CD14-positive monocyte (primary cell): Measurements from ENCODE around the gene LCORL. TPM values are rescaled to one million over a fixed set of nuclear protein-coding genes. Genes with fewer than 3 reads are reported as not detected.
"Not testable (repeated sequence)": the region's sequence is repeated elsewhere in the genome, so short reads cannot be mapped to it uniquely, and the experiment has no call there.

Experiments used
- DNase-seq, 3 donors: peaks; one replicate each; pipeline ENCODE4 v3.0.0-alpha.2; 2011 to 2022
- H2AFZ ChIP-seq: 2 replicates; pipeline ENCODE4 v1.6.0; 2012; ENCODE audit warnings: mild to moderate bottlenecking, low read depth, low read length, inconsistent platforms; ENCODE audit not compliant: insufficient read depth, poor library complexity, severe bottlenecking
- H3K27ac ChIP-seq, 2 donors: 1 replicate in 1 of 2; 2 replicates in 1 of 2; pipeline ENCODE4 v1.5.1; 2012 to 2013; ENCODE audit warnings: low read length in 2 of 2, control low read depth in 1 of 2, inconsistent platforms in 1 of 2, low read depth in 1 of 2, mild to moderate bottlenecking in 1 of 2
- H3K27me3 ChIP-seq, 2 donors: one replicate each; pipeline versions ENCODE4 v1.6.0 to v1.6.1; 2011 to 2013; ENCODE audit warnings: low read length in 2 of 2; ENCODE audit not compliant: control insufficient read depth in 2 of 2, insufficient read depth in 2 of 2
- H3K36me3 ChIP-seq, 2 donors: replicated peaks in 1 of 2; 1 replicate in 1 of 2; 2 replicates in 1 of 2; pipeline versions ENCODE4 v1.5.1 to v1.6.1; 2012 to 2013; ENCODE audit warnings: low read length in 2 of 2, control low read depth in 1 of 2, inconsistent platforms in 1 of 2, mild to moderate bottlenecking in 1 of 2; ENCODE audit not compliant: insufficient read depth in 2 of 2, control insufficient read depth in 1 of 2
- H3K4me1 ChIP-seq, 2 donors: 1 replicate in 1 of 2; 2 replicates in 1 of 2; pipeline versions ENCODE4 v1.5.1 to v1.6.1; 2012 to 2013; ENCODE audit warnings: low read length in 2 of 2, control low read depth in 1 of 2, inconsistent platforms in 1 of 2, mild to moderate bottlenecking in 1 of 2, moderate library complexity in 1 of 2; ENCODE audit not compliant: insufficient read depth in 2 of 2, control insufficient read depth in 1 of 2
- H3K4me2 ChIP-seq: replicated peaks from 2 replicates; pipeline ENCODE3; 2012; ENCODE audit warnings: low read length, moderate library complexity, mild to moderate bottlenecking; ENCODE audit not compliant: poor library complexity, severe bottlenecking; ENCODE audit errors: extremely low read depth
- H3K4me3 ChIP-seq, 3 experiments: fragments of 200-600 bp in 1 of 3; sonication (generic) in 1 of 3; replicated peaks in 1 of 3; 1 replicate in 2 of 3; 2 replicates in 1 of 3; pipeline ENCODE4 v1.5.1; 2011 to 2013; ENCODE audit warnings: low read length in 3 of 3, mild to moderate bottlenecking in 3 of 3, control low read depth in 2 of 3, low read depth in 2 of 3, inconsistent platforms in 1 of 3, moderate library complexity in 1 of 3
- H3K79me2 ChIP-seq: 2 replicates; pipeline ENCODE4 v1.6.0; 2012; ENCODE audit warnings: mild to moderate bottlenecking, control low read depth, inconsistent platforms, low read length, moderate library complexity; ENCODE audit not compliant: insufficient read depth
- H3K9ac ChIP-seq: 2 replicates; pipeline ENCODE4 v1.6.0; 2017; ENCODE audit warnings: low read length, mild to moderate bottlenecking; ENCODE audit not compliant: insufficient read depth, poor library complexity, severe bottlenecking
- H3K9me3 ChIP-seq, 2 donors: replicated peaks in 1 of 2; 1 replicate in 1 of 2; 2 replicates in 1 of 2; pipeline versions ENCODE4 v1.5.1 to v1.6.1; 2012 to 2013; ENCODE audit warnings: low read length in 2 of 2, control low read depth in 1 of 2; ENCODE audit not compliant: control insufficient read depth in 1 of 2, insufficient read depth in 1 of 2
- H4K20me1 ChIP-seq: 2 replicates; pipeline ENCODE4 v1.6.0; 2012; ENCODE audit warnings: mild to moderate bottlenecking, low read length, control low read depth, moderate library complexity; ENCODE audit not compliant: insufficient read depth
- H3K27ac Mint-ChIP-seq, 7 donors: one replicate each; pipeline ENCODE4 v1.8.0; 2020; ENCODE audit warnings: mild to moderate bottlenecking in 7 of 7, mixed read lengths in 7 of 7, moderate library complexity in 6 of 7, inconsistent platforms in 2 of 7
- H3K27me3 Mint-ChIP-seq, 3 donors: one replicate each; pipeline ENCODE4 v1.8.0; 2021 to 2022; ENCODE audit warnings: low read depth in 3 of 3, mild to moderate bottlenecking in 3 of 3, mixed read lengths in 3 of 3, moderate library complexity in 3 of 3, inconsistent platforms in 1 of 3
- H3K36me3 Mint-ChIP-seq, 2 donors: one replicate each; pipeline ENCODE4 v1.8.0; 2020; ENCODE audit warnings: mixed read lengths in 2 of 2, inconsistent platforms in 1 of 2, mild to moderate bottlenecking in 1 of 2
- H3K4me1 Mint-ChIP-seq: one replicate; pipeline ENCODE4 v1.8.0; 2020; ENCODE audit warnings: mild to moderate bottlenecking, mixed read lengths
- H3K4me3 Mint-ChIP-seq, 2 donors: one replicate each; pipeline ENCODE4 v1.8.0; 2020; ENCODE audit warnings: mild to moderate bottlenecking in 2 of 2, mixed read lengths in 2 of 2, moderate library complexity in 1 of 2
- H3K9me3 Mint-ChIP-seq, 7 donors: one replicate each; pipeline ENCODE4 v1.8.0; 2020 to 2022; ENCODE audit warnings: mixed read lengths in 7 of 7, mild to moderate bottlenecking in 6 of 7, moderate library complexity in 6 of 7, inconsistent platforms in 2 of 7
- WGBS: methylation state at CpG from one replicate; pipeline ENCODE4 v1.1.5; 2013; ENCODE audit warnings: missing lambda C conversion rate; ENCODE audit not compliant: insufficient coverage; 5-methylcytosine and 5-hydroxymethylcytosine counted together
- intact Hi-C, 2 donors: fragments of 100-400 bp; cut with micrococcal nuclease; formaldehyde crosslinking; loops; one replicate each; pipeline versions ENCODE4 v1.15.0 to v1.15.1; 2023
- polyA plus RNA-seq, 3 donors: library from polyadenylated mRNA; depleted of rRNA in 1 of 3; unstranded in 2 of 3; stranded (reverse) in 1 of 3; fragments of 300-500 nt in 2 of 3; fragments of >200 nt in 1 of 3; fragmentation: Illumina TruSeq in 2 of 3; gene quantifications; 1 replicate in 2 of 3; 2 replicates in 1 of 3; pipeline ENCODE4 v1.2.3, GENCODE V29; 2012 to 2021
- TF ChIP-seq, protein P1 (sequence below): fragments of 200-600 bp; IDR thresholded peaks from one replicate; pipeline ENCODE4 v1.8.0; 2022; ENCODE audit warnings: antibody characterized with exemption, mild to moderate bottlenecking

Gene LCORL
- polyA plus RNA-seq, 3 donors, result 3.1 to 19.1 (median 9.6) TPM

DNA sequence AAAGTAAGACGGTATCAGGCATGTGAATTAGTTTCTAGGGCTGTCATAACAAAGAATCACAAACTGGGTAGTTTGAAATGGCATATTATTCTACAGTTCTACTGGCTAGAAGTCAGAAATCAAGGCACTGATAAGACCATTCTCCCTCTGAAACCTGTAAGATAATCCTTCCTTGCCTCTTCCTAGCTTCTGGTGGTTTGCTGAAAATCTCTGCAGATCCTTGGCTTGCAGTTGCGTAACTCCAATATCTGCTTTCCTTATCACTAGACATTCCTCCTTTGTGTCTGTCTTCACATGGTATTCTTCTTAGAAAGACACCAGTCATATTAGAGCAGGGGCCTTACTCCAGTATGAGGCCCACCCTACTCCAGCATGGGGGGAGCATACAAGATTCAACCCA is 19.6 kb upstream of the LCORL start:
- H3K9me3 ChIP-seq, result no peaks in the 10 kb centered on the region
- TF ChIP-seq, protein P1, sequence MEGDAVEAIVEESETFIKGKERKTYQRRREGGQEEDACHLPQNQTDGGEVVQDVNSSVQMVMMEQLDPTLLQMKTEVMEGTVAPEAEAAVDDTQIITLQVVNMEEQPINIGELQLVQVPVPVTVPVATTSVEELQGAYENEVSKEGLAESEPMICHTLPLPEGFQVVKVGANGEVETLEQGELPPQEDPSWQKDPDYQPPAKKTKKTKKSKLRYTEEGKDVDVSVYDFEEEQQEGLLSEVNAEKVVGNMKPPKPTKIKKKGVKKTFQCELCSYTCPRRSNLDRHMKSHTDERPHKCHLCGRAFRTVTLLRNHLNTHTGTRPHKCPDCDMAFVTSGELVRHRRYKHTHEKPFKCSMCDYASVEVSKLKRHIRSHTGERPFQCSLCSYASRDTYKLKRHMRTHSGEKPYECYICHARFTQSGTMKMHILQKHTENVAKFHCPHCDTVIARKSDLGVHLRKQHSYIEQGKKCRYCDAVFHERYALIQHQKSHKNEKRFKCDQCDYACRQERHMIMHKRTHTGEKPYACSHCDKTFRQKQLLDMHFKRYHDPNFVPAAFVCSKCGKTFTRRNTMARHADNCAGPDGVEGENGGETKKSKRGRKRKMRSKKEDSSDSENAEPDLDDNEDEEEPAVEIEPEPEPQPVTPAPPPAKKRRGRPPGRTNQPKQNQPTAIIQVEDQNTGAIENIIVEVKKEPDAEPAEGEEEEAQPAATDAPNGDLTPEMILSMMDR, result no peak
- 100% methylated on average over 1 of the region's 2 CpGs for WGBS
- no peak overlapping the region for H3K4me3 ChIP-seq
- H4K20me1 ChIP-seq, result no peaks in the 10 kb centered on the region
- H3K27ac Mint-ChIP-seq, result no peak overlapping the region
- no peaks in the 10 kb centered on the region for H3K4me1 ChIP-seq
- no peaks in the 10 kb centered on the region for H3K36me3 ChIP-seq
- no peaks in the 10 kb centered on the region for H3K79me2 ChIP-seq
- no peak for DNase-seq
- intact Hi-C loops, result no loop called here
- H3K4me1 Mint-ChIP-seq, result peaks cover 1% of the 10 kb centered on the region
- H2AFZ ChIP-seq, result no peak overlapping the region
- H3K27me3 ChIP-seq, result no peaks in the 10 kb centered on the region
- no peaks in the 10 kb centered on the region for H3K36me3 Mint-ChIP-seq
- no peak overlapping the region for H3K4me3 Mint-ChIP-seq
- H3K27me3 Mint-ChIP-seq, result peaks cover 0 to 5% (median 2%) of the 10 kb centered on the region in 3 donors
- no peak overlapping the region for H3K4me2 ChIP-seq
- no peak overlapping the region for H3K9ac ChIP-seq
- H3K9me3 Mint-ChIP-seq, result peaks cover 0 to 6% (median 0%) of the 10 kb centered on the region in 7 donors
- no peak overlapping the region for H3K27ac ChIP-seq

DNA sequence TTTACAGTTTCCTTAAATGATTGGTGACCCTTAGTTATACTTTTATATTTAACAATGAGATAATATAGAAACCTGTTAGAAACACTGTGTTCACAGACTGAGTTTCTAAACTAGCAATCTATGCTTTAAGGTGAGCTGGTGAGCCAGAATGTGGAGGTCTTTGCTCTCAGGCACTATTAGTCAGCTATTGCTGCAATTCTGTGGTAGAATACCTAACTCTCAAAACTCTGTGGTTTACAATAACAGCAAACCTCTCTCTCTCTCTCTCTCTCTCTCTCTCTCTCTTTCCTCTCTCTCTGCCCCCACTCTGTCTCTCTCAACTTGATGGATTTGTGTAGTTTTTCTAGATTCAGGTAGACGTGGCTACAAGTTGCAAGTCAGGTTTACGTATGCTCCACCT is 17.6 kb upstream of the LCORL start:
- Mint-ChIP-seq H3K4me3 (no peak overlapping the region), H3K27me3 (peaks cover 0 to 2% (median 2%) of the 10 kb centered on the region in 3 donors), H3K27ac (no peak overlapping the region), H3K36me3 (no peaks in the 10 kb centered on the region), H3K9me3 (peaks cover 0 to 6% (median 0%) of the 10 kb centered on the region in 7 donors), H3K4me1 (peaks cover 1% of the 10 kb centered on the region)
- H3K9ac ChIP-seq, result no peak overlapping the region
- WGBS, result 93% methylated on average over 2 of the region's 2 CpGs
- no peaks in the 10 kb centered on the region for H3K79me2 ChIP-seq
- intact Hi-C loops, result no loop called here
- no peaks in the 10 kb centered on the region for H3K4me1 ChIP-seq
- H3K27ac ChIP-seq, result no peak overlapping the region
- H3K9me3 ChIP-seq, result no peaks in the 10 kb centered on the region
- no peak overlapping the region for H3K4me3 ChIP-seq
- no peaks in the 10 kb centered on the region for H3K27me3 ChIP-seq
- no peak overlapping the region for H2AFZ ChIP-seq
- no peak for DNase-seq
- H3K4me2 ChIP-seq, result no peak overlapping the region
- H3K36me3 ChIP-seq, result no peaks in the 10 kb centered on the region
- no peaks in the 10 kb centered on the region for H4K20me1 ChIP-seq
- TF ChIP-seq, protein P1, result no peak

DNA sequence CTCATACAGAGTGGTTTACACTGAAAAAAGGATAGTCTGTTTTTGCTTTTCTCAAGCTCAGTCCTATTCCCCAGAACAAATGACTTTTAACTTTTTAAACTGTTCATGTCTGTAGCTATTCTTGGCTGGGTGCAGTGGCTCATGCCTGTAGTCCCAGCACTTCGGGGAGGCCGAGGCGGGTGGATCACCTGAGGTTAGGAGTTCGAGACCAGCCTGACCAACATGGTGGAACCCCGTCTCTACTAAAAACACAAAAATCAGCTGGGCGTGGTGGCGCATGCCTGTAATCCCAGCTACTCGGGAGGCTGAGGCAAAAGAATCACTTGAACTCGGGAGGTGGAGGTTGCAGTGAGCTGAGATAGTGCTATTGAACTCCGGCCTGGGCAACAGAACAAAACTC is 14.8 kb upstream of the LCORL start:
- H3K27ac ChIP-seq, H3K9me3 Mint-ChIP-seq, H3K4me3 Mint-ChIP-seq, H3K36me3 Mint-ChIP-seq, H3K4me1 ChIP-seq, H3K9ac ChIP-seq, H3K4me3 ChIP-seq, intact Hi-C loops, H3K4me1 Mint-ChIP-seq, H3K27me3 ChIP-seq, H3K36me3 ChIP-seq, H4K20me1 ChIP-seq, H2AFZ ChIP-seq, DNase-seq, H3K27me3 Mint-ChIP-seq, H3K27ac Mint-ChIP-seq, H3K9me3 ChIP-seq, H3K4me2 ChIP-seq, H3K79me2 ChIP-seq: not testable (repeated sequence)
- 95% methylated on average over 4 of the region's 10 CpGs for WGBS
